ENCODE results near the gene SIX1.

The SIX1 gene

DNA sequence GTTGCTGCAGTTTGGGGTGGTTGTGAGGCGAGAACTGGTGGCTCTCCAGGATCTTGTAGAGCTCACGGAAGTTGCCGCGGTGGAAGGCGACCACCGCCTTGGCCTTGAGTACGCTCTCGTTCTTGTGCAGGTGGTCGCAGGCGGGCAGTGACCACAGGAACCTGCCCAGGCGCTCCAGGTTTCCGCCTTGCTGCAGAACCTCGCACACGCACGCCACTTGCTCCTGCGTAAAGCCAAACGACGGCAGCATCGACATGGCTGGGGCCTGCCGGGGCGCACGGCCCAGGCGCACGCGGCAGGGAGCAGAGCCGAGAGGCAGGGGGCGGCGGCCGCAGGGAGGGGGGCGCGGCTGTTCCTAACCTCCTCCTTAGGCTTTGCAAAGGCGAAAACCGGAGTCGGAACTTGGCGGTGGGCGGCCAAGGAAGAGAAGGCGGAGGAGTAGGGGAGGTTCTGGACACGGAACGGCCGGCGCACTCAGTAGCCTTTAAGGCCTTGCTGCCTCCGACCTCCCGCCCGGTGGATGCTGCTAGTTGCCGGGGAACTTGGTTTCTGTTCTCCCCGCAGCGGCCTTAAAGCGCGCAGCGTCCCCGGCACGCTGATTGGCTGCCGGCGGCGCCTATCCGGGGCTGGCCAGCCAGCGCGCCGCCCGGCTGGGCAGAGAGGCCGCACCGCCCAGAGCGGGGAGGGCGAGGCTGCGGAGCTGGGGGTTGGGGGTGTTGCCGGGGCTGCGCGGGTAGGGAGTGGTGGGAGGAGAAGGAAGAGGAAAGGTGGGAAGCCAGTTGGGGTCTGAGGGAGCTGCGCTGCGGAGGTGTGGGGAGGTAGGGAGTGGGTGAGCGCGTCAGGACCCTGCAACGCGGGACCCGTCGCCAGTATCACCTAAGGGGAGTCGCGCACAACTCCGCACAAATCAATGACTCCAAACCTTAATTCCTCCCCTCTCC is at the start of gene SIX1:
TSS of gene SIX1 (minus strand) at position 544 of the 941 bp plus-strand sequence. CDS start at position 256, 288 bp downstream.
- no peak for DNase-seq

DNA sequence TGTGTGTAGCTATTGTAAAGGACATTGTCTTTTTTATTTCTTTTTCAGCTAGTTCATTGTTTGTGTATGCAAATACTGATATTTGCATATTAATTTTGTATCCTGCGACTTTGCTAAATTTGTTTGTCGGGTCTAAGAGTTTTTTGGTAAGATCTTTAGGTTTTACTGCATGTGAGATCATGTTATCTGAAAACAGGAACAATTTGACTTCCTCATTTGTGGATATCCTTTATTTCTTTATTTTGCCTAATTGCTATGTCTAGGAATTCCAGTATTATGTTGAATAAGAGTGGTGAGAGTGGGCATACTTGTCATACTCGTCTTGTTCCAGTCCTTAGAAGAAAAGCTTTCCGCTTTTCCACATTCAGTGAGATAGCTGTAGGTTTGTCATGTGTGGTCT is 46.0 kb upstream of the SIX1 start:
- no peak for DNase-seq

DNA sequence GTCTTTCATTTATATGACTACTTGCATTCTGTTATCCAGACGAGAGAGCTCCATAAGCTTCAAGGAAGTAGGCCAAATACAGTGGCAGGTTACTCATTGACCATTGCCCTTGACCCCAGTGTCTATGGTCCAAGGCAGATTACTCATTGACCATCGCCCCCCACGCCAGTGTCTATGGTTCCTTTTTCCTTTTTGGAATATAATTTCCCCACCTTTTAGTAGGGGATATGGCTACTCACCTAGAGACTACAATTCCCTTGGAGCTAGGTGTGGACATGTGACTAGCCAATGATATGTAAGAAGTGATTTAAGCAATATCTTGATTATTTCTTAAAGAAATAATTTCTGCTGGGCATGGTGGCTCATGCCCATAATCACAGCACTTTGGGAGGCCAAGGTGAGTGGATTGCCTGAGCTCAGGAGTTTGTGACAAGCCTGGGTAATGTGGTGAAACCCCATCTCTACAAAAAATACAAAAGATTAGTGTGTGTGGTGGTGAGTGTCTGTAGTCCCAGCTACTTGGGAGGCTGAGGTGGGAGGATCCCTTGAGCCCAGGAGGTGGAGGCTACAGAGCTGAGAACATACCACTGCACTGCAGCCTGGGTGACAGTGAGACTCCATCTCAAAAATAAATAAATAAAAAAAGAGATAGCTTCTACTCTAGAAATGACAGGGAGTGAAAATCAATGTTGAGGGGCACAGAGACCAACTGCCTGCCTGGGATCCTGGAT is 42.3 kb upstream of the SIX1 start:
- DNase-seq, result no peak

DNA sequence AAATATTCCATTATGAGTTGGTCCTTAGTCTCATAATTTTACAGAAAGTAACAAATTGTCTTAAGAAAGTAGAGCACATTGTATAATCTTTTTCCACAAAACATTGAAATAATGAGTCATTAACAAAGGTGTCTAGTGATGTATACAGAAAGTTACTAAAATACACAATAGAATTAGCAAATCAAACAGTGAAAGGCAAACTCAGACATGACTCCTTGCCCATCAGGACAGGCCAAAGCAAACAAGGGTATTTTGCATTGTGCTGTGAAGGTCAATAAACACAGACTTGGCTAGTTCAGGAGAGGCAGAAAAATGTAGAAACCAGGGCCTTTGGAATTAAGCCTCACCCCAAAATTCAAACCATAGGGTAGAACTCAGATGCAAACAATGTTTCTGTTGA is 37.6 kb upstream of the SIX1 start:
- DNase-seq, result no peak

DNA sequence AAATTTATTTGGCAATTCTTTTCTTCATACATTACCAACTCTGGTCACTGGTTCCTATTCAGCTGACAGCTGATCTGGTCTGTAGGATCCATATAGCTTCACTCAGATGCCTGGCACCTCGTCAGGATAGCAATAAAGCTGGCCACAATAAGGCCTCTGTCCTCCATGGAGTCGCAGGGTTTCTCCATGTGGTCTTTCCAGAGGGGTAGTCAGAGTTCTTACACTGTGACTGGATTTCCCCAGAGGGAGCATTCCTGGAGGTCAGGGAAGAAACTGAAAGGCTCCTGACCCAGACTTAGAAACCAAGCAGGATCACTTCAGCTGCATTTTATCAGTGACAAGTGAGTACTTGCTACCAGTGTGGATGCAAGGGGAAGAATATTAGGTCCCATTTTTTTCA is 34.9 kb upstream of the SIX1 start:
- DNase-seq, result no peak

DNA sequence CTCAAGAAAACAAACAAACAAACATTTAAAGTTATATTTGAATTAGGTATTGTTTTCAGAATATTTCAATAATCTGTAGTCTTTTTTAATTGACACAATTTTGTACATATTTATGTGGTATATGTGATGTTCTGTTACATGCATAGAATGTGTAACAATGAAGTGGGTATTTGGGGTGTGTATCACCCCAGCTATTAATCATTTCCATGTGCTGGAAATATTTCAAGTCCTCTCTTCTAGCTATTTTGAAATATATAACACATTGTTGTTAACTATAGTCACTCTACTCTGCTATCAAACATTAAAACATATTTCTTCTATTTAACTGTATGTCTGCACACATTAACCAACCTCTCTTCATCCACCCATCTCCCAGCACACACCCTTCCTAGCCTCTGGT is 32.0 kb upstream of the SIX1 start:
- DNase-seq, result no peak

DNA sequence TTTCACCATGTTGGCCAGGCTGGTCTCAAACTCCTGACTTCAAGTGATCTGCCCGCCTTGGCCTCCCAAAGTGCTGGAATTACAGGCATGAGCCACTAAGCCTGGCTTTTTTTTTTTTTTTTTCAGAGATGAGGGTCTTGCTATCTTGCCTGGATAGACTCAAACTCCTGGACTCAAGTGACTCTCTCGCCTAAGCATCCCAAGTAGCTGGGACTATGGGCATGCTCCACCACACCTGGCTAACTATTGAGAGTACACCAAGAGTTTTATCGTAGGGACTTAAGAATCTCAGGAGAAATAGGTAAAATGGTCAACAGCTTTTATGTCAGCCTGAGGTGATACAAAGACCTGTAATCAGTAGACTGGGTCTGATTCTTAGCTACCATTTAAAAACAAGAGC is 31.2 kb upstream of the SIX1 start:
- no peak for DNase-seq

DNA sequence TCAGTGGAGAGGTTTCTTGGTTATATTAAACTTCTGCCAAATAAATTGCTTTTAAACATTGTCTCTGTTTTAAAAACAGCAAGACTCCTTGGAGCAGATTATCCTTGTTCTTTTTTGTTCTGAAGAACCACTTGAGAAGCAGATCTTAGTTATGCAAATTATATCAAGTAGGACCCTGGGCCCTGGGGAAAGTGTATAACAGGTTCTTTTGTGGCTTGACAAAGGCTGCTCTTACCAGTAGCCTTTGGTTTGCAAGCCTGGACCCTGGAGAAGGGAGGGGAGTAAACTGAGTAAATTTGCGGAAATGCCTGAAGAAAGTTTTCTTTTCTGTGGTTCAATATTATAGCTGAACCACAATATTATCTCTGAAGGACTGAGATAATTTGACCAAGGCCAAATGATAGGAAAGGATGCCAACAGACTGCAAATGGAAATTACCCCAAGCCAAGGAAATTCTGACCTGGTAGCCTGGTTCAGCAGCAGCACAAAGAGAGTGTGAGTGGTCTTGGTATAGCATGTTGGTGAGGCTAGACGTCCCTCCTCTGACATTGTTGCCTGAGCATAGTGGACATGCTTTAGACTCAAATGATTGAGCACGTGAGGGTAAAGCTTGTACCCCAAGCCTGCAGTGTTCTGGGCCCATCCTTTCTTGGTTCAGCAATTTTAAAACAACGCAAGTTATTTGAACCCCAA is 30.4 kb upstream of the SIX1 start:
- no peak for DNase-seq

DNA sequence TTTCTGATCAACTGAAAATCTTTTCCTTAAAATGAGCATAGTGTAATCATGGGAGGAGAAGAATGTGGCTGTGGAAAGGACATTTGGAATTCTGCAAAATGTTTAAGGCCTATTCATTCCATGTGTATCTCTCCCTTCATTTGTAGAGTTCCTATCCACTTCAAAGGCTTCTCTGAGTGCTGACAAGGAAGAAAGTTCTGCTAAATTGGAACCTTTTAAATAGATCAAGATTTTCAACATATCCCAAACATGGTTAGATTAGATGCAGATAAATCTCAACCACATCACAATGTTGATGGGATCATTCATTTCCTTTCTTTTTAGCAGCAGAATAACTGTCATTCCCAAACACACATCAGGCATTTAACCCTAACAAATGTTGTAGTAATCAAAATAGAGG is 28.4 kb upstream of the SIX1 start:
- DNase-seq, result no peak

DNA sequence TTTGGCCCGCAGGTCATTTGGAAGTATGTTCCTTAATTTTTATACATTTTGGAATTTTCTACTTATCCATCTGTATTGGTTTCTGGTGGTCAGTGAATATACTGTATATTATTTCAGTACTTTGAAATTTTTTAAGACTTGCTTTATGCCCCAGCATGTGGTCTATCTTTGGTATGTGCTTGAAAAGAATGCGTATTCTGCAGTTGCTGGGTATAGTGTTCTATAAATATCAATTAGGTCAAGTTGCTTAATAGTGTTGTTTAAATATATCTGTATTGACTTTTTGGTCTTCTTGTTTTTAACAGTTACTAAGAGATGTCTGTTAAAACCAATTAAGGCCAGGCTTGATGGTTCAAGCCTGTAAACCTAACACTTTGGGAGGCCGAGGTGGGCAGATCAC is 21.7 kb upstream of the SIX1 start:
- DNase-seq, result no peak

DNA sequence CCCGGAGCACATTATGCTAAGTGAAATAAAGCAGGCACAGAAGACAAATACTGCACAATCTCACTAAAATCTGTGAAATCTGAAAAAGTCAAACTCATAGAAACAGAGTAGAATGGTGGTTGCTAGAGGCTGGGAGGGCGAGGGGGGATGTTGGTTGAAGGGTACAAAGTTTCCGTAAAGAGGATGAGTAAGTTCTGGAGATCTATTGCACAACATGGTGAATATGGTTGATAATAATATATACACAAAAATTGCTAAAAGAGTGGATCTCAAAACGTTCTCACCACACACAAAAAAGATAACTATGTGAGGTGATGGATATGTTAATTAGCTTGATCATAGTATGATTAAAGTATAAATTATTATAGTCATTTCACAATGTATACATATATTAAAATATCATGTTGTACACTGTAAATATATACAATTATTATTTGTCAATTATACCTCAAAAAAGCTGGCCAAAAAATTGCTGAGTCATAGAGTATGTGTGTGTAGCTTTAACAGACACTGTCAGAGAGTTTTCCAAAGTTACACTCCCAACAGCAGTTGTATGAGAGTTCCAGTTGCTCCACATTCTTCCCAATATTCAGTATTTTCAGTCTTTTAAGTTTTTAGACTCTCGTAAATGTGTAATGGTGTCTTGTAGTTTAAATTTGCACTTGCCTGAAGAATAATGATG is 19.3 kb upstream of the SIX1 start:
- DNase-seq, result no peak

DNA sequence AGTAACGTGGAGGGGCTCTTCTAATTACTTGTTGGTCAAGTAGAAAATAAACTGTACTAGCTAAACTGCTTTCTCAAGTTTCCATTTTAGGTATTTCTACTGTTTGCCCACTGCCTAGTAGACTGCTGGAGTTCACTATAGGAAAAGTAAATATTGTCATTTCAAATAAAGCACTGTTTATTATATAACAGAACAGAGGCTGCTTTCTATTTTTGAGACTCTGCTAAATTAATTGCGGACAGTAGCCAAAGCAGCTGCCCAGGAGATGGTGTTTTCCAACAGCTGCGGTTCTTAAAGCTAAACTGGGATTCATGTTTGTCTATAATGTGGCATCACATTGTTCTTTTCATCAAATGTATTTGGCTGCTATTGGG is 15.9 kb upstream of the SIX1 start:
- DNase-seq, result no peak

DNA sequence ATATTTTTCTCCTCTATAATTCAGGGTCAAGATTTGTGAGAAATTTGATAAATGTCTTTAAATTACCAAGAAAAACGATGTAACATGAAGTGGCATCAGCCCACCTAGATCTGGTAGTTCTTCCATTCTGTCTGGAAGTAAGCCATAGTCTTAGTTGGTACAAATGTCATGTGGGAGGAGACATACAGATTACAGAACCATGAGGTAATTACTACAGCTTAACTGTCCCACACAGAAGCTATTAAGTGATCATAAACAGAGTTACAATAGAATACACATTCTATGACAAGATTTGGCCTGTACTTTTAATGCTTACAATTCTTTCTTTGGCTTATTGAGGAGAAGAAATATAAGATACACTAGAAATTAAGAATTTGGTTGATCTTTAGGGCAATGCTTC is 13.7 kb upstream of the SIX1 start:
- DNase-seq, result no peak

DNA sequence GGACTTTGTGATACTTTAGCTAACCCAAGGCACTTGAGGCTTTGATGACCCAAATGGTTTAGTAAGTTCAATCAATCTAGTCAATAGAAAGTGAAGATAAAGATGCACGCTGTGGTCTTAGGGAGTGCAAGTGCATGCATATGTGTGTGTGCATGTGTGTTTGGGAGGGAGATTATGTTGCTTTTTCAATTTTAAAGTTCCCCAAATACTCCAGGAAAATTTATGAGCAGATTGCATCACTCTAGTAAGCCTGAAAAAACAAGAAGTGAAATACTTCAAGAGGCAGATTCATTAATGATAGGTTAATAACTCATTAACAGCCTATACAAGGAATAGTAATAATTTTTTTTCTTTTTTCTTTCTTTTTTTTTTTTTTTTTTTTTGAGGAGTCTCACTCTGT is 12.4 kb upstream of the SIX1 start:
- DNase-seq, result no peak

DNA sequence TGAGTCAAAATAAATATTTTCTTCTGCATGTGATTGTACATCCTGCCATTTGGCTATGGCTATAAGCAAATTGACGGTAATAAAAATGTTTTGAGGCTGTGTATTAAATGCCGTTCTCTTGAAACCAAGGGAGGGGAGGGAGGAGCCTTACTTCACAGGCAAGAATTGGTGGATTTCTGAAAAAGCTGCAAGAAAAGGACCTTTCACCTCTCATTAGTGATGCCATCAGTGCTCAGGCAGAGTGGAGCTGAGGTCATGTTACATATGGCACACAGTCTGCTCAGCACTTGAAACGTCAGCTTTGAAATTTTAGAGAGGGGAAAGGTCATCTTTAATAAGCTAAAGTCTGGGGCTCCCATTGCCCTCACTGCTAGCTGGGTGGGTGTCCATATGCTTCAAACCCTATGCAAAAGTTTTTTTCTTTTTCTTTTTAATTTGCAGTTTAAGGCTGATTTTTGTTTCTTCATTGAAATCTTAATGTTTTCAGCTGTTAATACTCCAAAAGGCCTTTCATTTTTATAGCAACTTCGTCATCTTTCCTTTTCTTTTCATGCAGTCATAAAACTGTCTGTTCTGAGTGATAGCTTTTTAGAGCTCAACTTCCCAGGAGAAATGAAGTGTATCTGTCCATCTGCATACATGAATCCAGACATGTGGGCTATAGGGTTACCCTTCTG is 9.8 kb upstream of the SIX1 start:
- no peak for DNase-seq

DNA sequence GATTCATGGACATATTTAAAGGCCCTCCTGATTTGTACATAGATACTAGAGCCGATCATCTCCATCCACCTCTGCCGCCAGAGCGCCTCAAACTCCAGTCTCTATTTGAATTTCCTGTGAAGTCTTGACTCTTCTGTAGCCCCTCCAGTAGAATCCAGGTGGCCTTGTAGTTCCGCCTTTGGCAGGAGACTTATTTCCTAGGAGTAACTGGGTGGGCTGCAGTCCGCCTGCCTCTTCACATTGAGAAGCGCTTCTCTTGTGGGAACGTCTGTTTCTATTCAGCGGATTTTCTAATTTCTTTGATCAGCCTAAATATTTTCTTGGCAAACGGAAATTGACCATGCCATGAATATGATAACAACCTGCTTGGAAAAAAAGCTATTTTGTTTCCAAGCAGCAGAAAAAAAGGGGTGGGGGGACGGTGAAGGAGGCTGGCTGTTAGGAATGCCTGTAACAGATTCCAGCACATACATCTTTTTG is 9.0 kb upstream of the SIX1 start:
- DNase-seq, result no peak

DNA sequence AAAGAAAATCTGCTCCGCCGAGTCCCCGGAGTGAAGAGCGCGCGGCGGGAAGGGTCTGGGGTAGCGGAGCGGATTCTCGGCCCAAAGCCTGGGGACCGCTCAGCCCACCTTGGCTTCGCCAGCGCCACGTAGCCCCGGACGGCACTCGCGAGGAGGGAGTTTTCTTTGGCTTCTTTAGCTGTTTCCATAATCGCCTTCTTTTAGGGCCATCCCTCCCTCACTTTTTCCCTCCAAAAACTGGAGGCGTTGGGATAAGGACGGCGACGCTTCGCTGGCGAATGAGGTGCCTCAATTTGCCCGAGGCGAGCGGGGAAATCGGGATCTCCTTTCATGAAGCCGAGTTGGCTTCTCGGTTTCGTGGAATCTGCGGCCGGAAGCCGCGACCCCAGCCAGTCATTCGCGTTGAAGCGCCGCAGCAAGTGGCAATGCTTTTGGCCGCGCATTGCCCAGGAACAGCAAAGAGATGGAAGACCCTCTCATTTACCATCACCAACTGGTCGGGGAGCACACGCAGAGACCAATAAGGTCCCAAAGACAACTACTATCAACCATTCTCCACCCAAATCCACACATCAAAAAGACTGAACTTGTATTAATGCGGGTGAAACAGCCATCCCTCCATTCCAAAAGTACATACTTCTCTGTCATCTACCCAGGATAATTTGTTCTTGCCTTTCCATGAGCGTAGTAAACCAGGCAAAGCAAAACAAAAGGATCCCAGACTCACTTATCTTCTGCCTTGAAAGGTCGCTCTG is 8.4 kb upstream of the SIX1 start:
- no peak for DNase-seq

DNA sequence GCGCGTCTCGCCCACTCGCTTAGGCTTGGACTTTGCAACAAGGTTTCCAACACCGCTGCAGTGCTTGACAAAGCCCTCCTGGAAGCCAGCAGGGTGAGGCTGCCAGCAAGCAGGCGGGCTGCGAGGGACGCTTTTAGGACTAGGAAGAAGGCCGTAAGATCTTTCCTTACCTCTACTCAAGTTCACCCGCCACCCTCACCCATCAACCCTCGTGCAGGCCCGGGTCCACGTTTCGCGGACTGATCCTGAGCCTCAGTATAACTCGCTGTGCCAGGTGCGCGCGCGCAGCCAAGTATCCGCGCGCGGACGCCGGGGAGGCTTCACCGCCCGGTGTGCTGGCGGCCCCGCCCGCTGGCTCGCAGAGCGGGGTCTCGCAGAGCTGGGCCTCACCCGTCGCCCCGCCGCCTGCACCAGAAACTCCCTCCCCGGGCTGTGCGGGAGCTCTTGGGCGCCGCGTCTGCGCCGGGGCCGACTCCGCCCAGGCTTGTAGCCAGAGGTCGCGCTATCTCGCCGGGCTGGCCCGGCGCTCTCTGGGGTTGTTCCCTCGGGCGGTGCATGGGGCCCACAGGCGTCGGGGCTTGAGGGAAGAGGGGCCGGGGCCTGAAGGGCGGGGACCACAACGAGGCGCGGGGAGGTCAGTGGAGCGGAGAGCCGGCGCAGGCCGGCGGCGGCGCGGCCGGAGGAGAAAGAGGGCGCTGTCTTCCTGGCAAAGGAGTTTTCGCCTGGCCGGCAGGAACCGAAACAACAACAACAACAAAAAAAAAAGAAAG is 7.6 kb upstream of the SIX1 start:
- no peak for DNase-seq

DNA sequence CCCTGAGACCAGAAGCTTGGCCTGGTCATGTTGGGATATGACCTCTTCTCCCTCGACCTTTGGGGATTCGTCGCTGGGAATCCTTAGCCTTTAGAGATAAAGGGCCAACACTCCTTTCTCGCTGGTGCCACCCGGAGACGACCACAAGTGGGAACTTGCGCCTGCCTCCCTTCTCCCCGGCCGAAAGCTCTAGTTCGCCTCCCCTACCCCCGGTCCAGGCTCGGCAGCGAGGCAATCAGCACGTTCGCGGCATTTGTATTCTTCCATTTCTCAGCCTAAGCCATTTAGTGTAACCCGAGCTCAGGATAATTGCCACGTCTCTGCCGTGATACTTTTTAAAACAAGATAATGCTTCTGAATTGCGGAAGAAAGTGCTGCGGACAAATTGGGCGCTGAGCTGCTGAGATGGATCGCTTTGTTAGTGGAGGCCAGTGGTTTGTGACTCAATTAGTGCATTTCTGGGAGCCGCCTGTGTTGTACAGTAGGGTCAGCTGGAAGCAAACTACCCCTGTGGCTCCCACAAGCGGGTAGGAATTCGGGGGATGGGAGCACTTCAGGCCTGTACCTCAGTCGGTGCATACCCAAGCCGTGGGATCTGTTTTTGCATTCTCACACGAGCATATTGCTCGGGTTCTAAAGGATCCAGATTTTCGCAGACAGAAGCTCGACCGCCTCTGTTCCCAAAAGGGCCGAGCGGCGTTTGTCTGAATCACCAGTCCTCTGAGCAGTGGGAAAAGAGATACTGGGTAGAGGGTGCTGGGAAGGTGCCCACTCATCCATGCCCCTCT is 6.8 kb upstream of the SIX1 start:
- no peak for DNase-seq
